ENCODE results near the gene ESR2.

The ESR2 gene

GRCh38 chr14:64119980-64120379 lies 174.2 kb downstream of the ESR2 start:
- no peak overlapping the region for H3K27ac ChIP-seq

GRCh38 chr14:64119500-64119899 lies 174.7 kb downstream of the ESR2 start:
- peak overlapping the region; percentile 44 for H3K27ac ChIP-seq
- no peak for TF ChIP-seq CTCF (conservative IDR thresholded peaks at IDR 0.05)

More at GRCh38 chr14:64119980-64120379, 174.2 kb downstream of the ESR2 start:
- TF ChIP-seq CTCF (conservative IDR thresholded peaks at IDR 0.05) = no peak

- no peak for TF ChIP-seq CTCF (conservative IDR thresholded peaks at IDR 0.05)
- peak overlapping the region; percentile 44 for H3K27ac ChIP-seq
These were observed 175.3 kb downstream of the ESR2 start for GRCh38 chr14:64118892-64119291.

- peak overlapping the region; percentile 44 for H3K27ac ChIP-seq
These were observed 175.8 kb downstream of the ESR2 start for GRCh38 chr14:64118403-64118742.

GRCh38 chr14:64117671-64118402 lies 176.3 kb downstream of the ESR2 start:
- TF ChIP-seq CTCF (conservative IDR thresholded peaks at IDR 0.05) = no peak
- peak overlapping the region; percentile 44 for H3K27ac ChIP-seq

- no peak overlapping the region; the same call in 1 of the 2 replicates for H3K27ac ChIP-seq
- no peak for TF ChIP-seq CTCF (conservative IDR thresholded peaks at IDR 0.05)
These were observed 178.8 kb downstream of the ESR2 start for GRCh38 chr14:64115401-64115800.

GRCh38 chr14:64114796-64115195 lies 179.4 kb downstream of the ESR2 start:
- no peak for TF ChIP-seq CTCF (conservative IDR thresholded peaks at IDR 0.05)
- peak overlapping the region; percentile 98 for H3K27ac ChIP-seq

- H3K27ac ChIP-seq = peak overlapping the region; percentile 98
- no peak for TF ChIP-seq CTCF (conservative IDR thresholded peaks at IDR 0.05)
These were observed 180.0 kb downstream of the ESR2 start for GRCh38 chr14:64114166-64114565.
